Vagina (tissue), 2 donors: ENCODE measurements around the gene SMAD1.

ENCODE experiments used
- POLR2AphosphoS5 ChIP-seq, 2 donors: sonication (generic); formaldehyde crosslinking; IDR thresholded peaks; one replicate each; pipeline ENCODE4 v1.9.0; 2017; ENCODE audit warnings: antibody characterized with exemption in 2 of 2, mild to moderate bottlenecking in 2 of 2, low read depth in 1 of 2; ENCODE audit not compliant: insufficient read depth in 1 of 2
- TF ChIP-seq, protein P1 (sequence below), 3 experiments: fragments of 450-650 bp in 2 of 3; fragments of 200-600 bp in 1 of 3; sonication (generic) in 1 of 3; IDR thresholded peaks; one replicate each; pipeline ENCODE4 v1.5.1; 2017 to 2019; ENCODE audit warnings: antibody characterized with exemption in 3 of 3, mild to moderate bottlenecking in 2 of 3, moderate library complexity in 2 of 3

DNA sequence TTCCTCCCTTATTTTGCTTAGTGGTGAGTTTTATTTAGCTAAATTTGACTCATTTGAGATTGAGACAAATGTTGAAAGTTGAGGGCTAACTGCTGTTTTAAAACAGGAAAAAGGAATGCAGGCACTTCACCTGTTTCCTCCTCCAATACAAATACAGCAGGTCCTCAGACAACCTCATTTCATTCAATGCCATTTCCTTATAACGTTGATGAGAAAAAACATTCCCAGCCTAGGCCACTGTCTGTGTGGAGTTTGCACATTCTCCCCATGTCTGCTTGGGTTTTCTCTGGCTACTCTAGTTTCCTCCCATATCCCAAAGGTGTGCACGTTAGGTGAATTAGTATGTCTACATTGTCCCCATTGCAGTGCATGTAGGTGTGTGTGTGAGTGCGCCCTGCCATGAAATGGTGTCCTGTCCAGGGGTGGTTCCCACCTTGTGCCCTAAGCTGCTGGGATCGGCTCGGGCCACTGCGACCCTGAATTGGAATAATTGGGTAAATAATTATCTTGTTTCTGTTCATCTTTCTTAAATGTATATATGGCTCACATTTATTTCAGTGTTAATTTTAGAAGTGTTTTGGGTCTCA, 21.9 kb downstream of the SMAD1 start:
- TF ChIP-seq, protein P1, sequence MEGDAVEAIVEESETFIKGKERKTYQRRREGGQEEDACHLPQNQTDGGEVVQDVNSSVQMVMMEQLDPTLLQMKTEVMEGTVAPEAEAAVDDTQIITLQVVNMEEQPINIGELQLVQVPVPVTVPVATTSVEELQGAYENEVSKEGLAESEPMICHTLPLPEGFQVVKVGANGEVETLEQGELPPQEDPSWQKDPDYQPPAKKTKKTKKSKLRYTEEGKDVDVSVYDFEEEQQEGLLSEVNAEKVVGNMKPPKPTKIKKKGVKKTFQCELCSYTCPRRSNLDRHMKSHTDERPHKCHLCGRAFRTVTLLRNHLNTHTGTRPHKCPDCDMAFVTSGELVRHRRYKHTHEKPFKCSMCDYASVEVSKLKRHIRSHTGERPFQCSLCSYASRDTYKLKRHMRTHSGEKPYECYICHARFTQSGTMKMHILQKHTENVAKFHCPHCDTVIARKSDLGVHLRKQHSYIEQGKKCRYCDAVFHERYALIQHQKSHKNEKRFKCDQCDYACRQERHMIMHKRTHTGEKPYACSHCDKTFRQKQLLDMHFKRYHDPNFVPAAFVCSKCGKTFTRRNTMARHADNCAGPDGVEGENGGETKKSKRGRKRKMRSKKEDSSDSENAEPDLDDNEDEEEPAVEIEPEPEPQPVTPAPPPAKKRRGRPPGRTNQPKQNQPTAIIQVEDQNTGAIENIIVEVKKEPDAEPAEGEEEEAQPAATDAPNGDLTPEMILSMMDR (IDR thresholded peaks at IDR 0.05), result no peak
- no peak for TF ChIP-seq POLR2AphosphoS5 (IDR thresholded peaks at IDR 0.05; ENCODE audit: insufficient read depth in 1 of 2, low read depth in 1 of 2)
